ENCODE measurements around the gene SIRT2. TPM values are rescaled to one million over a fixed set of nuclear protein-coding genes. Genes with fewer than 3 reads are reported as not detected.

SIRT2 gene
- total and polyA plus RNA-seq, 2 donors (not counting 1 experiment from before 2014, with no cell fraction given) = 42.4 to 65.9 TPM

DNA sequence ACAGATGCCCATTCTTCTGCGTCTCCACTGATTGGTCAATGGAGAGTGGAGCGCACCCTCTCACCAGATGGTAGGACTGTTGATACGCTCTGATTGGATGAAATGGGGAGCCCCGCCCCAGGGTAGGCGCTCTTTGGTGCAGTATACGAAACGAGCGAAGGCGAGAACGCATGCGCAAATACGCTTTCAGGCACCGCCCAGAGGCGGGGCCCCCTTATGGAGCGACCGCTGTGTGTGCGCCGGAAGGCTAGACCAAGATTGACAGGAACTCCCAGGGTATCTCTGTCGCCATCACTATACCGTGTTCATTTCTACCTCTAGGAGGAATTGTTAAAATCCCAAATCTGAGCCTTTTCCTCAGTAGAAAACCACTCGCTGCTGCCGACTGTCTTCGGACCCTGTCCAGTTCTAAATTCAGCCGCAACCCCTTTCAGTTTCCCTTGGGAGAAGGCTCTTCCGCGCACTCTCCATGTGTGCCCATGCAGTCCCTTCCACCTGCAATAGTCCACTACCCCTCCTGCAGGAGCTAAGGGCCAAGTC is 48.9 kb downstream of the SIRT2 start:
- Histone ChIP-seq H4K20me1 (ENCODE audit: control insufficient read depth, insufficient read depth, low read length, poor library complexity, severe bottlenecking) (peaks cover 37% of the 10 kb centered on the region), H3K4me3 (ENCODE audit: control extremely low read depth in 1 of 5, extremely low read depth in 1 of 5, insufficient read depth in 1 of 5, low read depth in 2 of 5, low read length in 4 of 5) (peak overlapping the region; percentile 63 to 95 (median 83)), H3K27me3 (replicated peaks in 1 of 4; ENCODE audit: control extremely low read depth in 1 of 4, control insufficient read depth in 3 of 4, insufficient read depth in 4 of 4, low read length in 3 of 4) (no peaks in the 10 kb centered on the region), H3K9ac (ENCODE audit: low read length) (peak overlapping the region; percentile 76), H3K9me3 (ENCODE audit: control extremely low read depth in 1 of 3, control insufficient read depth in 2 of 3, insufficient read depth in 1 of 3, low read length in 2 of 3) (no peaks in the 10 kb centered on the region), H3K4me1 (ENCODE audit: control insufficient read depth in 2 of 2, insufficient read depth in 2 of 2, low read length in 2 of 2) (peaks cover 37 to 51% of the 10 kb centered on the region in 2 donors), H2AFZ (ENCODE audit: insufficient read depth, low read depth, low read length, poor library complexity, severe bottlenecking) (peak overlapping the region; percentile 64), H3K79me2 (ENCODE audit: control insufficient read depth, insufficient read depth, low read length) (peaks cover 35% of the 10 kb centered on the region), H3K27ac (ENCODE audit: low read length in 2 of 2) (peak overlapping the region; percentile 82 to 95), H3K4me2 (replicated peaks; ENCODE audit: low read depth, low read length, poor library complexity, severe bottlenecking) (peak overlapping the region; percentile 92), H3K36me3 (replicated peaks in 1 of 2; ENCODE audit: control extremely low read depth in 1 of 2, control insufficient read depth in 1 of 2, extremely low read depth in 1 of 2, insufficient read depth in 2 of 2, low read length in 1 of 2) (peaks cover 9 to 33% of the 10 kb centered on the region in 2 experiments)
- peaks cover 55% of the 10 kb centered on the region for H3K4me1 Mint-ChIP-seq
- TF ChIP-seq, protein P1, sequence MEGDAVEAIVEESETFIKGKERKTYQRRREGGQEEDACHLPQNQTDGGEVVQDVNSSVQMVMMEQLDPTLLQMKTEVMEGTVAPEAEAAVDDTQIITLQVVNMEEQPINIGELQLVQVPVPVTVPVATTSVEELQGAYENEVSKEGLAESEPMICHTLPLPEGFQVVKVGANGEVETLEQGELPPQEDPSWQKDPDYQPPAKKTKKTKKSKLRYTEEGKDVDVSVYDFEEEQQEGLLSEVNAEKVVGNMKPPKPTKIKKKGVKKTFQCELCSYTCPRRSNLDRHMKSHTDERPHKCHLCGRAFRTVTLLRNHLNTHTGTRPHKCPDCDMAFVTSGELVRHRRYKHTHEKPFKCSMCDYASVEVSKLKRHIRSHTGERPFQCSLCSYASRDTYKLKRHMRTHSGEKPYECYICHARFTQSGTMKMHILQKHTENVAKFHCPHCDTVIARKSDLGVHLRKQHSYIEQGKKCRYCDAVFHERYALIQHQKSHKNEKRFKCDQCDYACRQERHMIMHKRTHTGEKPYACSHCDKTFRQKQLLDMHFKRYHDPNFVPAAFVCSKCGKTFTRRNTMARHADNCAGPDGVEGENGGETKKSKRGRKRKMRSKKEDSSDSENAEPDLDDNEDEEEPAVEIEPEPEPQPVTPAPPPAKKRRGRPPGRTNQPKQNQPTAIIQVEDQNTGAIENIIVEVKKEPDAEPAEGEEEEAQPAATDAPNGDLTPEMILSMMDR (IDR thresholded peaks at IDR 0.05) = peak; percentile 14
- no peak for TF ChIP-seq EZH2 (IDR thresholded peaks at IDR 0.05; ENCODE audit: borderline replicate concordance, insufficient read depth, low read depth, low read length, poor library complexity, severe bottlenecking)
- intact Hi-C loops (cut with micrococcal nuclease) = loop anchor here (1.0 to 5.0 kb wide), 6 partner anchors 14 to 231 kb away; partner anchors contain the start of genes ACTN4, EIF3K, NFKBIB and SIRT2
- H3K27ac Mint-ChIP-seq = peak overlapping the region; percentile 99
- no peaks in the 10 kb centered on the region for H3K27me3 Mint-ChIP-seq
- ChIA-PET CTCF (interaction anchor here (1.1 to 4.6 kb wide), 6 partner anchors 14 to 80 kb away, joined by 3 to 62 read pairs (median 13); partner anchors contain the start of genes ECH1, MRPS12, RINL and SARS2), POLR2A (interaction anchor here (1.5 to 8.7 kb wide), 5 partner anchors 17 to 116 kb away, joined by 5 to 237 read pairs (median 8); partner anchors contain the start of genes ECH1, NFKBIB, RINL and SIRT2)
- ATAC-seq (ENCODE audit: low read depth) = peak; percentile 68
- peak overlapping the region; percentile 92 for H3K4me3 Mint-ChIP-seq
- no peaks in the 10 kb centered on the region for H3K9me3 Mint-ChIP-seq (ENCODE audit: insufficient read depth)
- no peak for DNase-seq
- 0% methylated on average over 26 of the region's 26 CpGs for WGBS (ENCODE audit: insufficient coverage)
